COLO829 (cell line): ENCODE measurements around the gene MYMX.
"Not testable (repeated sequence)": the region's sequence is repeated elsewhere in the genome, so short reads cannot be mapped to it uniquely, and the experiment has no call there.

Experiments used
- DNase-seq: peaks from one replicate; pipeline ENCODE4 v3.0.0; 2012; ENCODE audit warnings: low spot score

MYMX gene

DNA sequence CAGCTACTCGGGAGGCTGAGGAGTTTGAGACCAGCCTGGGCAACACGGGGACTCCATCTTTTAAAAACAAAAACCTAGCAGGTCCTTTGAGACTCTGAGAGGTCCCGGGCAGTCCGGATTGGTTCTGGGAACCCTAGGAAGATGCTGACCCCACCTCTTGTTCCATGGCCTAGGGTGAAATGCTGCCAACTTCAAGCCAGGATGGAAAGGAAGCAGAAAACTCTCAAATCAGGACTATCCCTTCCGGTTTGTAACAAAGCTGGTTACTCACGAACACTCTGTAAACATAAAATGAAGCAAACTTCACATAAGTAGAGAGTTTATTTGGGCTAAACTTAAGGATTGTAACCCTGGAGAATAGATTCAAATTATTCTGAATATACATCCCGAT lies 30.1 kb upstream of the MYMX start:
- no peak for DNase-seq

DNA sequence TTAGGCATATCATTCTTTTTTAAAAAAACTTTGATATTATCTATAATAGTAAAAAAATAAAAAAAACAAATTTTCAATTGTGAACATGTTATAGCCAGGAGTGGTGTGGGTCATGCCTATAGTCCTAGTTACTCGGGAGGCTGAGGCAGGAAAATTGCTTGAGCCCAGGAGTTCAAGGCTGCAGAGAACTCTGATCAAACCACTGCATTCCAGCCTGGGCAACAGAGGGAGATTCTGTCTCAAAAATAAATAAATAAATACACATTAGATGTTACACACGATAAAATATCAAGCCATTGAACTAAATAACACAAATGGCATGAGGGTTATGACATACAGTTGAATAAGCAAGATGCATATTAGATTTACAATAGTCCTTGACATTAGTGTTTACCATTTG lies 27.9 kb upstream of the MYMX start:
- no peak for DNase-seq

DNA sequence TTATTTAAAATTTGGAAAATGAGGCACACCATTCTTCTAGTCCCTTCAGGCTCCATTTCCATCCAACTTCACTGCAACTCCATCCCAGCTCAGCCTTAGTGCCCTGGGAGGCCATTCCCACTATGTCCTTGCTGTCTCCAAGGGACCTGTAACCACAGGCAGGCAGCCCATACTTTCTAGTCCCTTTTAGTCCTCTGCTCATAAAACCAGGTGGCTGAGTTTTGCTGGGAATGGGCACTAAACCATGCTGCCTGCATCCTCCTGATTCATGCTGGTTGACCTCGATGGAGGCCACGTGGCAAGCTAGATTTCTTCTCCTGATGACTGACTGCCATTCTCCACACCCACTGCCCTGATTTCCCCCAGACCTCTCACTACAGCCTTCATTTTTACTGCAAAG lies 27.5 kb upstream of the MYMX start:
- DNase-seq: no peak

DNA sequence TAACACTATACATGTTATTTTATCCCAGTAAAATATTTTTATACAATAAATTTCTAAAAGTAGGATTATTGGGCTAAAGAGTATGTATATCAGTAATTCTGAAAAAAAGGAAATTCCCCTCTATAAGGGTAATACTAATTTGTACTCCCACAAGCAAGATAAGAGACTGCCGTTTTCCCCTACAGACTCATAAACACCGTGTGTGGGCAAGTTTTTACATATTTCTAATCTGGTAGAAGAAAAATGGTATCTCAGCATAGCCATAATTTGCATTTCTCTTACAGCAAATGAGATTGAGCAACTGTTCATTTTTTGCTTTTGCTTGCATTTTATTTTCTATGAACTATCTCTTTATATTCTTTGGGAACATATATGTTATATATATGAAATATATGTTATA lies 26.0 kb upstream of the MYMX start:
- DNase-seq: no peak

DNA sequence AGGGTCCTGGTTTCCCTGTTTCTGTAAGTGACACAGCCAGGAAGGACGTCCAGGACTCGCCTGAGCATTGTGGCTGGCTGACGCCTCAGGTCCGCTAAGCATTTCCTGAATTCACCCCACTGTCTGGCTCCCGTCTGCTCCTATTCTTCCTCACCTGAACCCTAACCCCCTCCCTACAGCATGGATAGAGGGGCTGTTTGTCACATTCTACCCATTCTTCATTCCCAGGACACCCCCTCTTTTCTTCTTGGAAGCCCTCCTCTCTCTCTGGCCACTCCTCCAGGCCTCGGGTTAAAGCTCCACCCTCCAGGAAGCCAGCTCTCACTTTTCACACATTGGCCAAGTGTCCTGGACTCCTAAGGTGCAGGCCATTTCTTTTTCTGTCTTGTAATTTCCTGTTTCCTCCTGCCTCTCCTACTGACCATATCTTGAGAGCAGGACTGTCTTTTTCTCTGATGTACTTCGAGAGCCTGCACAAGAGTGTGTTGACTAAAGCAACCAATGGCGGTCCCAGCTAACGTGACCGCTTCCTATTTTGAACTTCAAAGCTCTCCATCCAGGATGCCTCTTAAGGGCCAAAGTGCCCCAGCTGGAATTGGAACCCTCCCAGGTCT lies 24.2 kb upstream of the MYMX start:
- no peak for DNase-seq

DNA sequence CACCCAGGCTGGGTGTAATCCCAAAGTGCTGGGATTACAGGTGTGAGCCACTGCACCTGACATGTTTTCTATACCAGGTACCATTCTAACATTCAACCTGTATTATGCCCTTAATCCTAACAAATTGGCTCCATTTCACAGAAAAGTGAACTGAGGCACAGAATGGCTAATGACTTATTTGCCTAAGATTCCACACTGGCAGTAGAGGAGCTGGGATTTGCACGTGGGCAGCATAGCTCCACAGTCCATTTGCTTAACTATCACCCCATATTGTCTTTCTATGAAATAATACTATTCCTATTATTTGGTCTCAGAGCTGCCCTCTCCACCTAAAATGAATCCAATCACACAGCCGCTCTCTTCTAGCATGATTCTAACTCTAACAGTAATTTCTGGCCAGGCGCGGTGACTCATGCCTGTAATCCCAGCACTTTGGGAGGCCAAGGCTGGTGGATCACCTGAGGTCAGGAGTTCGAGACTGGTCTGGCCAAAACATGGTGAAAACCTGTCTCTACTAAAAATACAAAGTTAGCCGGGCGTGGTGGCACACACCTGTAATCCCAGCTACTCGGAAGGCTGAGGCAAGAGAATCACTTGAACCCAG lies 23.3 kb upstream of the MYMX start:
- DNase-seq: no peak

DNA sequence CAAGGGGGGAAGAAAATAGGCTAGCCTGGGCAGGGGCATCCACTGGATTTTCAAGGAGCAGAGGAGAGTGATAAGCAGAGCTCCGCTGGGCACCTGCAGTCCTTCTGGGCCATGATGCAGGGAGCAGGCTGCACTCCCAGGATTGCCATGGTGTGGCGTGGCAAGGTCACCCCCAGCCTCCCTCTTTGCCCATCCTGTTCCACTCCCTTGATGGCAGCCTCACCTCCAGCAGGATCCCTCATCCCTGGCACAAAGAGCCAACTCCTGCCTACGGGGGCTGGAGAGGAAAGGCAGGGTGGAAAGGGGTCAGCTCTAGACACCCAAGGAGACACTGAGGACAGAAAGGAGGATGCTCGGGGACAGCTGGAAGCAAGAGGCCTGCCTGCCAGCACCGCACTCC lies 22.4 kb upstream of the MYMX start:
- no peak for DNase-seq

DNA sequence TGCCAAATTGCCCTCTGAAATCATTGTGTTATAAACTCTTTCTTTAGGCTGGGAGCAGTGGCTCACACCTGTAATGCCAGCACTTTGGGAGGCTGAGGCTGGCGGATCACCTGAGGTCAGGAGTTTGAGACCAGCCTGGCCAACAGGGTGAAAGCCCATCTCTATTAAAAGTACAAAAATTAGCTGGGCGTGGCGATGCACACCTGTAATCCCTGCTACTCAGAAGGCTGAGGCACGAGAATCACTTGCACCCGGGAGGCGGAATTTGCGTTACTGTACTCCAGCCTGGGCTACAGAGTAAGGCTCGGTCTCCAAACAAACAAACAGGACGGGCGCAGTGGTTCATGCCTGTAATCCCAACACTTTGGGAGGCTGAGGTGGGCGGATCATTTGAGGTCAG lies 20.4 kb upstream of the MYMX start:
- DNase-seq: not testable (repeated sequence)

DNA sequence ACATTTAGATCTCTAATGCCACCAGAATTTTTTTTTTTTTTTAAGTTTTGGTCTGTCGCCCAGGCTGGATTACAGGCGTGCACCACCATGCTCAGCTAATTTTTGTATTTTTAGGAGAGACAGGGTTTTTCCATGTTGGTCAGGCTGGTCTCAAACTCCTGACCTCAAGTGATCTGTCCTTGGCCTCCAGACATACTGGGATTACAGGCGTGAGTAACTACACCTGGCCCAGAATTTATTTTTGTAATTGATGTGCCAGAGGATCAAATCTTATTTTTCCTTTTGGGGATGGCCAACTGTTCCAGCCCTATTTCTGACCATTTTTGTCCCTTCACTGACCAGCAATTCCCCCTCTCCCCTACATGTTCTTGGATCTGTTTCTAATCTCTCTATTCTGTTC lies 18.0 kb upstream of the MYMX start:
- no peak for DNase-seq

DNA sequence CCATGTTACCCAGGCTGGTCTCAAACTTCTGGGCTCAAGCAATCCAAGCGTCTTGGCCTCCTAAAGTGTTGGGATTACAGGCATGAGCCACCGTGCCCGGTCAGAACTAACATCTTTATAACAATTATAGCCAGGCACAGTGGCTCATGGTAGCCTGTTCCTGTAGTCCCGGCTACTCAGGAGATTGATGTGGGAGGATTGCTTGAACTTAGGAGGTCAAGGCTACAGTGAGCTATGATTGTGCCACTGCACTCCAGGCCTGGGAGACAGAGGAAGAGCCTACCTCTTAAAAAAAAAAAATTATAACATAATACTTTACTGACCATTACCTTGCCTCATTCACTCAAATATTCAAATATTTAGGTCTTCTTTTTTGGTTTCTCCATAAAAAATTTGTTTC lies 16.8 kb upstream of the MYMX start:
- DNase-seq: no peak

DNA sequence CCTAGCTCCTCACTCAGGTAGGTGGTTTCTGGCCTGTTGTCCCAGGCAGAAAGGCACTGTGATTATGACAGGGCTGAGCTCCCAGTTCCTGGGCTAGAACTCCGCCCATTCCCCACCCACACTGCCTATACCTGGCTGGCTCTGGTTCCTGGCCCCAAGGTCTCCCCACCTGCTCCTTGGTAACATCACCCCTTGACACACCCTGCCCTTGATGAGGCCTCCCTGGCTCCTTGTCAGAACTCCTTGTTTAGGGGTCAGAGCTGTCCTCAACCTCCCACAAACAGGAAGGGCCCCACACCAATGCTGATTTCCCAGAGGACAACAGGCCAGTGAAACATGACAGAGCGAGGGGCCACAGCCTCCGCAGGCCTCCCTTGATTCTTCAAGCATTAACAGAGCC lies 15.5 kb upstream of the MYMX start:
- DNase-seq: no peak

DNA sequence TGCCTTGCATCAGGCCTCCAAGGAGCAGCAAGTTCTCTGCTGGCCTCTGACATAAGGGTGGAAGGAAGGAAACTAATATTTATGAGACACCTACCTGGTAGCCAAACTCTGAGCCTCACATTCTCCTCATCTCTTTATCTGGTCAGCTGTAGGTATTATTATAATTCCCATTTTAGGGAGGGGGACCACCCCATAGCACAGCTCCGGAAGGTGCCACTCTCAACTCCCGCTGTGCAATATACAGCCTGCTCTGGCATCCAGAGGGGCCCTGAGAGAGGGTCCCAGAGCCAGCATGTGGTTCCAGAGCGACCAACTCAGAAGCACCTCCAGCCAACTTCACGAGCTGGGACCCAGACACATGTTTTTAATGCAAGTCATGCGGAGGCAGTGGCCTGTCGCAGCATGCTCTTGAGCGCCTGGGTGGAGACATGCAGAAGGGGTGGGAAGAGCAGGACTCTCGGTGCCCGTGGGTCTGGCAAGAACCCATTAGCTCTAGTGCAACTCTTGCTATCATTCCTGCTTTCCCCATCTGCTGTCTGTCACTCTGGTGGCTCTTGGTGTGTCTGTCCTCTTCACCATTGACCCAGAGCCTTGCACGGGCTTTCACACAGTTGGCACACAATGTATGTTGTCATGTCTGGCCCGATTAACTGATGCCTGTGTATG lies 15.0 kb upstream of the MYMX start:
- DNase-seq: no peak

DNA sequence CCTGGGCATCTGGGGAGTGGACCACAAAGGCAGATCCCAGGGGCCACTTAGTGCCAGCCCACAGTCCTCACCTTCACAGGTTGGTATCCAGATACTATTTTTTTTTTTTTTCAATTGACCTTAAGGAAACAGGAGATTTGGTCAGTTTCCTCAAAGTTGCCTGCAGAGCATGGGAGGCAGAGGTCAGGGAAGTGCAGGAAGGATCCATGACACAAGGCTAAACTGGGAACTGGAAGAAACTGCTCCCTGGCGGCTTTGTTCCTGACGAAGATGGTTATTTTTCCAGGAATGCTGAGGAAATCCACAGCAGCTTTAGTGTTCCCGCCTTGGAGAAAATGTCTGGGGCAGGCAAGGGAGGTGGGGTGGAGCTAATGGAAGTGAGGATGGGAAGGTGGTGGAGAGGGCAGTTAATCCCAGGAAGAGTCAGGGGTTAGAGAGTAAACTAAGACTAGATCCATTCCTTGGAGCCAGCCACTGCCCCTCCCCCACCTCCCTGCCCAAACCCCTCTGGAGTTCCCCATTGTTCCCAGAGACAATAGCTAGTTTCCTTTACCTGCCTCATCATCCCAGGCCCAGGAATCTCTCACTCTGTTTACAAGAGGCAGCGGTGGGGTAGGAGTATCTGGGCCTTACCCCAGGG lies 14.3 kb upstream of the MYMX start:
- no peak for DNase-seq

DNA sequence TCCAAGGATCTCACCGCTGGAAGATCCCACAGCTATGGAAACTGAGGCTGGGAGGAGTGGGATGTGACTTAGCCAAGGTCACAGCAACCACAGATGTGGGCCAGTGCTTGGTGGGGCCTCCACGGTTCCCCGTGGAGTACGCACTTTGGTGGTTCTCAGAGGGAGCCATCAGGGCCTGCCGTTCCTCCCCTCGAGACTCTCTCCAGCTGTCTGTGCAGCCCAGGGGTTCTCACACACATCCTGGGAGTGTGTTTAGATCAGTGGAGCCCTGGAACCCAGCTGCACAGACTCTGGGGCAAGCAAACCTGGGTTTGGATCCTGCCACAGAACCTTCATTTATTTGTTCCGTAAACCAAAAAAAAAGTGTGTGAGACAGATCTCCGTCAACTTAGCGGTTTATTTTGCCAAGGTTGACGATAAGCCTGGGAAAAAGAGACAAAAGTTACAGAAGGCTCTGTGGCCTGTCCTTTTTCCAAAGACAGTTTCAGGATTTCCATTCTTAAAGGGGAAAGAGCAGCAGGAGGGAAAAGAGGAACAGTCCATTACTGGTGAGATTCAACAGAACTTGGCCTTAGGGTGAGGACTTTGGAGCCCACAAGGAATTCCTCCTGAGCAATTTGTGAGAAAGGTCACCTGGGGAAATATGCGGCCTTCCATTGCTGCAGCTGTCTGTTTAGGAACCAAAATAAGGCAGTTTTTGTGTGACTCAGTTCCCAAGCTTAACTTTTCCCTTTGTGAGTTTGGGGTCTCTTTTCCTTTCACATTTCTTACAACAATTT lies 13.6 kb upstream of the MYMX start:
- no peak for DNase-seq

DNA sequence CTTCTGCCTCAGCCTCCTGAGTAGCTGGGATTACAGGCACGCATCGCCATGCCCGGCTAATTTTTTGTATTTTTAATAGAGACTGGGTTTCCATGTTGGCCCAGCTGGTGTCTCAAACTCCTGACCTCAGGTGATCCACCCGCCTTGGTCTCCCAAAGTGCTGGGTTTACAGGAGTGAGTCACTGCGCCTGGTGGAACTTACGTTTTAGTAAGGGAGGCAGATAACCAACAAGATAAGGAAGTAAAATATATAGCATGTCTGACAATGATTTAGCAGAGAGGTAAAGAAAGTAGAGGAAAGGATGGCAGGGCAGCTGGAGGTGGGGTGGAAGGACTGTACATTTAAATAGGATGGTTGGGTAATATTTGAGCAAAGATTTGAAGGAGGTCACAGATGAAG lies 12.8 kb upstream of the MYMX start:
- DNase-seq: no peak

DNA sequence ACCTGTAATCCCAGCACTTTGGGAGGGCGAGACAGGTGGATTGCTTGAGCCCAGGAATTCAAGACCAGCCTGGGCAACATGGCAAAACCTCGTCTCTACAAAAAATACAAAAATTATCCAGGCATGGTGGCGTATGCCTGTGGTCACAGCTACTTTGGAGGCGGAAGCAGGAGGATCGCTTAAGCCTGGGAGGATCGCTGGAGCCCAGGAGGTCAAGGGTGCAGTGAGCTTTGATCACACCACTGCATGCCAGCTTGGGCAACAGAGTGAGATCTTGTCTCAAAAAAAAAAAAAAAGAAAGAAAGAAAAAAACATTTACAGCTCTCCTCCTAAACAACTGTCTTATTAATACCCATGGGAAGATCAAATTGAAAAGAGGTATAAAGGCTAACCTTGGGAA lies 8.8 kb upstream of the MYMX start:
- DNase-seq: no peak

DNA sequence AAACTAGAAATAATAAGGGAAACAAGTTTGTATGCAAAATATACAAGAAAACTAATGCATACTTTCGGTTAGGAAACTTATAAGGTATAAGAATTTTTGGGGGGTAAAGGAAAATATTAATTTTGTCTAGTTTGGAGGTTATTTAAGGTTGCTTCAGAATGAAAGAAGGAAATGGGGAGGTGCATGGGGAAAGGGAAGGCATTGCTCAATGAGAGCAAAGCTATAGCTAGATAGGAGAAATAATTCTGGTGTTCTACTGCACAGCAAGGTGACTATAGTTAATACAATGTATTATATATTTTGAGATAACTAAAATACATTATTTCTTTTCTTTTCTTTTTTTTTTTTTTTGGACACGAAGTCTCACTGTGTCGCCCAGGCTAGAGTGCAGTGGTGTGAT lies 5.4 kb upstream of the MYMX start:
- no peak for DNase-seq

DNA sequence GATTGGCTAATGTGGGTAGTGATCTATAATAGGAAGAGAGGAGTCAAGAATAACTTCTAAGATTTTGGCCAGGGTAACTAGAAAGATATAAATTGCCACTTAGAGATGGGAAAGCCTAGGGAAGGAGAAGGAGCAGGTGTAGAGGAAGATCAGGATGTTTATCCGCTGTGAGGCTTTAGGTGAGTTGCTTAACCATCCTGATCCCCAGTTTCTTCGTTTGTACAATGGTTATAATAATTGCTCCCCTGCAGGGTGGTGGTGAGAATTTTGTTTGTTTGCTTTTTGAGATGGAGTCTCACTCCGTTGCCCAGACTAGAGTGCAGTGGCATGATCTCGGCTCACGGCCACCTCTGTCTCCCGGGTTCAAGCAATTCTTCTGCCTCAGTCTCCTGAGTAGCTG lies 2.4 kb upstream of the MYMX start:
- DNase-seq: no peak

DNA sequence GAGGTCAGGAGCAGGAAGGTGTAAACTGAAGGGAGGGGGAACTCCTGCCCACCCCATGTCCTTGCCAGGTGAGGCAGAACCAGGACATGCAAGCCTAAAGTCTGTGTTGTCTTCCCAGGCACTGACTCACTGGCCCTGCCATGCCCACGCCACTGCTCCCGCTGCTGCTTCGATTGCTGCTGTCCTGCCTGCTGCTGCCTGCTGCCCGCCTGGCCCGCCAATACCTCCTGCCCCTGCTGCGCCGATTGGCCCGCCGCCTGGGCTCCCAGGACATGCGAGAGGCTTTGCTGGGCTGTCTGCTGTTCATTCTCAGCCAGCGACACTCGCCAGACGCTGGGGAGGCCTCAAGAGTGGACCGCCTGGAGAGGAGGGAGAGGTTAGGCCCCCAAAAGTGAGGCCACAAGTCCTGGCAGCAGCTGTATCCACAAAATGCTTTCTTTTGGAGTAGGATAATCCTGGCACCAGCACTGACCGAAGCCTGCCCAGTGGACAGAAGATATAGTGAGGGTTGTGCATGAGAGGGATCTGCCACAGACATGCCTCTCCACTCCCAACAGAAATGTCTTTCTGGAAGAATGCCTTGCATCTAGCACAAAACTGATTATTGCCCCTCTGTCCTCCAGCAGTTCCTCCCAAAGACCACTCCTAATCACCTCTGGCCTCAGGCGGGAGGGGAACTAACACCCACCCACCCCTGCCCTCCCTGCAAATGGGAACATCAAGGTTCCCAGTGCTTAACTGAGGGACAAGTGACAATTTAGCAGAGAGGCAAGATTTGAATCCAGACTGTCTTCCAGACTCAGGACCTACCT lies 812 bp downstream of the MYMX start:
- DNase-seq: no peak

DNA sequence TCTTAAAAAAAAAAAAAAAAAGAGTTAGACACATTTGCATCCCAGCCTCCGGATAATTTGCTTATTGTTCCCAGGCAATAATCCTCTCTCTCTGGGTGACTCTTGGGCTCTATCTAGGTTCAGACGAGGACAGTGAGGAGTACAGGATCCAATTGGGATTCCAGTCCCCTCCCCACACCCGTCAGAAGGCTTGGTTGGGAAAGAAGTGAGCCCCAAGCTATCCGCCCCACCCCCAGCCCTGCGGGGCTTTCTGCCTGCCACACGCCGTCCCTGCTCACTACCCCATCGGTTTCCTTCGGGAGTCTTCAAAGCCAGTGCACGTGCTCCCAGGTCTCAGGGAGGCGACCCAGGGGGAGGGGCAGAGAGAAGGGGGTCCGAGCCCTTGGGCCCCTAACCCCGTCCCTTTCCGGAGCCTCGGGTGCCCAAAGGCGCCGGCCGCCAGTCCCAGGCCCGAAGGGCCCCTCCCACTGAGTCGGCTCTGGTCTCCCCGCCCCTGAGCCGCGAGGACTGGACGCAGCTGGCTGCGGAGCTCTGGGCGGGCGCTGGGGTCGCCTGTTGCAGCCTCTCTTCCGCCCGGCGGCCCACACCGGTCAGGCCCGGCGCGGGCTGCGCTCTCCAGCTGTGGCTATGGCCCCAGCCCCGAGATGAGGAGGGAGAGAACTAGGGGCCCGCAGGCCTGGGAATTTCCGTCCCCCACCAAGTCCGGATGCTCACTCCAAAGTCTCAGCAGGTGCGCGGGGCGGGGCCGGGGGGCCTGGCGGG lies 2.5 kb downstream of the MYMX start:
- DNase-seq: no peak
